GM23338 (cell line): ENCODE measurements around the gene CIRBP. TPM values are rescaled to one million over a fixed set of nuclear protein-coding genes. Genes with fewer than 3 reads are reported as not detected.
"Not testable (repeated sequence)": the region's sequence is repeated elsewhere in the genome, so short reads cannot be mapped to it uniquely, and the experiment has no call there.

ENCODE experiments used
- ATAC-seq: fragments of 200-7000 bp; cut with Tn5 transposase; 3 replicates; pipeline ENCODE4 v1.9.1; 2020
- DNase-seq: peaks from one replicate; pipeline ENCODE4 v3.0.0-alpha.2; 2015; ENCODE audit warnings: low spot score
- H2AFZ ChIP-seq: fragments of 200-600 bp; sonication (generic); 2 replicates; pipeline ENCODE4 v1.8.0; 2016; ENCODE audit warnings: antibody characterized with exemption, mild to moderate bottlenecking, moderate library complexity
- H3F3A ChIP-seq: fragments of 200-600 bp; sonication (generic); replicated peaks from 2 replicates; pipeline ENCODE4 v1.8.0; 2017; ENCODE audit warnings: antibody characterized with exemption, mixed run types, low read depth
- H3K27ac ChIP-seq: fragments of 200-600 bp; sonication (generic); 2 replicates; pipeline ENCODE4 v1.6.1; 2016; ENCODE audit warnings: low read depth
- H3K27me3 ChIP-seq: fragments of 200-600 bp; sonication (generic); 2 replicates; pipeline ENCODE4 v1.8.0; 2016; ENCODE audit warnings: mild to moderate bottlenecking, mixed run types, moderate library complexity; ENCODE audit not compliant: insufficient read depth
- H3K36me3 ChIP-seq: fragments of 200-600 bp; sonication (generic); 2 replicates; pipeline ENCODE4 v1.8.0; 2016; ENCODE audit warnings: mild to moderate bottlenecking; ENCODE audit not compliant: insufficient read depth
- H3K4me1 ChIP-seq: fragments of 200-600 bp; sonication (generic); 2 replicates; pipeline ENCODE4 v1.8.0; 2016; ENCODE audit warnings: mild to moderate bottlenecking, moderate library complexity; ENCODE audit not compliant: insufficient read depth
- H3K4me2 ChIP-seq: fragments of 200-600 bp; sonication (generic); 2 replicates; pipeline ENCODE4 v1.7.1; 2017; ENCODE audit warnings: mixed run types
- H3K4me3 ChIP-seq: fragments of 200-600 bp; sonication (generic); 2 replicates; pipeline ENCODE4 v1.6.1; 2016; ENCODE audit warnings: mixed run types
- H3K79me2 ChIP-seq: fragments of 200-600 bp; sonication (generic); replicated peaks from 2 replicates; pipeline ENCODE4 v1.8.0; 2017; ENCODE audit warnings: mild to moderate bottlenecking; ENCODE audit not compliant: insufficient read depth
- H3K9me2 ChIP-seq: fragments of 200-600 bp; sonication (generic); 2 replicates; pipeline ENCODE4 v1.8.0; 2017; ENCODE audit not compliant: insufficient read depth
- H4K20me1 ChIP-seq: fragments of 200-600 bp; sonication (generic); replicated peaks from 2 replicates; pipeline ENCODE4 v1.8.0; 2017; ENCODE audit warnings: mild to moderate bottlenecking; ENCODE audit not compliant: insufficient read depth
- H3K27ac Mint-ChIP-seq: 2 replicates; pipeline ENCODE4 v1.8.0; 2020; ENCODE audit warnings: inconsistent platforms, mild to moderate bottlenecking, moderate library complexity, mixed read lengths
- H3K27me3 Mint-ChIP-seq: 3 replicates; pipeline ENCODE4 v1.8.0; 2022; ENCODE audit warnings: low read depth, mild to moderate bottlenecking, moderate library complexity, mixed read lengths, inconsistent platforms; ENCODE audit not compliant: insufficient read depth, poor library complexity
- H3K36me3 Mint-ChIP-seq: 3 replicates; pipeline ENCODE4 v1.8.0; 2021; ENCODE audit warnings: low read depth, mild to moderate bottlenecking, inconsistent platforms, moderate library complexity, mixed read lengths
- H3K4me1 Mint-ChIP-seq: 3 replicates; pipeline ENCODE4 v1.8.0; 2020; ENCODE audit warnings: mild to moderate bottlenecking, inconsistent platforms, mixed read lengths
- H3K4me3 Mint-ChIP-seq: 3 replicates; pipeline ENCODE4 v1.8.0; 2021; ENCODE audit warnings: moderate library complexity, mild to moderate bottlenecking, inconsistent platforms, mixed read lengths
- H3K9me3 Mint-ChIP-seq: 3 replicates; pipeline ENCODE4 v1.8.0; 2020; ENCODE audit warnings: moderate library complexity, mild to moderate bottlenecking, inconsistent platforms, mixed read lengths
- EZH2 ChIP-seq: fragments of 200-600 bp; sonication (generic); IDR thresholded peaks from one replicate; pipeline ENCODE4 v1.8.0; 2017; ENCODE audit warnings: antibody characterized with exemption, mild to moderate bottlenecking, low read depth; ENCODE audit not compliant: unreplicated experiment
- EZH2phosphoT487 ChIP-seq: fragments of 200-600 bp; sonication (generic); IDR thresholded peaks from one replicate; pipeline ENCODE4 v1.8.1; 2018; ENCODE audit warnings: antibody characterized with exemption; ENCODE audit not compliant: unreplicated experiment
- NANOG ChIP-seq: IDR thresholded peaks from 2 replicates; pipeline ENCODE4 v1.6.1; 2016; ENCODE audit warnings: antibody characterized with exemption, borderline replicate concordance
- POLR2AphosphoS5 ChIP-seq: IDR thresholded peaks from 2 replicates; pipeline ENCODE4 v1.6.1; 2016; ENCODE audit warnings: antibody characterized with exemption, low read depth
- REST ChIP-seq: IDR thresholded peaks from one replicate; pipeline ENCODE4 v1.6.1; 2018; ENCODE audit warnings: antibody characterized with exemption; ENCODE audit not compliant: unreplicated experiment
- STAT1 ChIP-seq: IDR thresholded peaks from one replicate; pipeline ENCODE4 v1.6.1; 2016; ENCODE audit warnings: antibody characterized with exemption; ENCODE audit not compliant: unreplicated experiment
- ZNF114 ChIP-seq: fragments of 250-450 bp; sonication (Bioruptor Pico); IDR thresholded peaks from 2 replicates; pipeline ENCODE4 v1.5.0; 2020; ENCODE audit warnings: mild to moderate bottlenecking, moderate library complexity
- ZNF331 ChIP-seq: fragments of 250-450 bp; sonication (Bioruptor Pico); IDR thresholded peaks from 2 replicates; pipeline ENCODE4 v1.5.0; 2020; ENCODE audit warnings: low read depth, mild to moderate bottlenecking, moderate library complexity
- ZNF462 ChIP-seq: fragments of 250-450 bp; sonication (Bioruptor Pico); IDR thresholded peaks from 2 replicates; pipeline ENCODE4 v1.5.0; 2020; ENCODE audit warnings: mild to moderate bottlenecking, moderate library complexity
- polyA plus RNA-seq: library from polyadenylated mRNA; unstranded; fragments of >200 nt; fragmentation: Nextera tagmentation; extraction: Ambion mirVana; gene quantifications from 2 replicates; pipeline ENCODE4 v1.2.1, GENCODE V29; 2016
- total RNA-seq: library from RNA; depleted of rRNA; stranded (reverse); fragments of >200 nt; shearing (Covaris generic); gene quantifications from 2 replicates; pipeline ENCODE4 v1.2.3, GENCODE V29; 2014
- TF ChIP-seq, protein P1 (sequence below): IDR thresholded peaks from 2 replicates; pipeline ENCODE4 v1.6.1; 2016; ENCODE audit warnings: antibody characterized with exemption

The CIRBP gene
- total and polyA plus RNA-seq, 2 experiments from 2014 or later = 153 to 202 TPM

DNA sequence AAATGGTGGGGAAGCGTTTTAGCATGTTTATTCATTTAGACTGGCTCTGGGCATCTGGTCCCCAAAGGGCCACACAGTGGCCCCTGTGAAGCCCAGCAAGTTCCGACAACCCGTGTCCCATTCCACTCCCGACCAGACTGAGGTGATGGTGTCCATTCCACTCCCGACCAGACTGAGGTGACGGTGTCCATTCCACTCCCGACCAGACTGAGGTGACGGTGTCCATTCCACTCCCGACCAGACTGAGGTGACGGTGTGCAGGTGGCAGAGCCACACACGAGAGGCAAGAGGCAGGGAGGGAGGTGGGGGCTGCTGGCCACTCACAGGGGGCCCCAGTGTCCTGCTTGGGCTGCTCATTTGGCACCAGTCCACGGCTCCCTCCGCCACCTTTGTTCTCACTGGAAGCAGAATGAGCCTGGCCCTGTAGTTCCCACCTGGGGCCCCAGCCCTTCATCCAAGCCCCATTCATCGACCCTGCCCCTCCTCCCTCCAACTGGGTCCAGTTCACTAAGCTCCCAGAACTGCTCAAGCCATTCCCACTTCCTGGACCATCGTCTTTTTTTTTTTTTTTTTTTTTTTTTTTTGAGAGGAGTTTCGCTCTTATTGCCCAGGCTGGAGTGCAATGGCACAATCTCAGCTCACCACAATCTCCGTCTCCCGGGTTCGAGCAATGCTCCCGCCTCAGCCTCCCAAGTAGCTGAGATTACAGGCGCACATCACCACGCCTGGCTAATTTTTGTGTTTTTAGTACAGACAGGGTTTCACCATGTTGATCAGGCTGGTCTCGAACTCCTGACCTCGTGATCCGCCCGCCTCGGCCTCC is 22.7 kb upstream of the CIRBP start:
- not testable (repeated sequence) for DNase-seq, H3K27me3 ChIP-seq, ATAC-seq, H3K4me3 ChIP-seq, H2AFZ ChIP-seq, H3K27ac Mint-ChIP-seq, H3K4me2 ChIP-seq, H3K9me3 Mint-ChIP-seq, H3K27ac ChIP-seq, H3K4me3 Mint-ChIP-seq, H4K20me1 ChIP-seq, H3K4me1 ChIP-seq, H3K9me2 ChIP-seq, H3K4me1 Mint-ChIP-seq, H3K36me3 ChIP-seq
- Histone ChIP-seq H3K79me2 (peaks cover 17% of the 10 kb centered on the region), H3F3A (peaks cover 13% of the 10 kb centered on the region)
- H3K36me3 Mint-ChIP-seq = peaks cover 13% of the 10 kb centered on the region; the same call in 2 of the 3 replicates
- peaks cover 13% of the 10 kb centered on the region for H3K27me3 Mint-ChIP-seq

DNA sequence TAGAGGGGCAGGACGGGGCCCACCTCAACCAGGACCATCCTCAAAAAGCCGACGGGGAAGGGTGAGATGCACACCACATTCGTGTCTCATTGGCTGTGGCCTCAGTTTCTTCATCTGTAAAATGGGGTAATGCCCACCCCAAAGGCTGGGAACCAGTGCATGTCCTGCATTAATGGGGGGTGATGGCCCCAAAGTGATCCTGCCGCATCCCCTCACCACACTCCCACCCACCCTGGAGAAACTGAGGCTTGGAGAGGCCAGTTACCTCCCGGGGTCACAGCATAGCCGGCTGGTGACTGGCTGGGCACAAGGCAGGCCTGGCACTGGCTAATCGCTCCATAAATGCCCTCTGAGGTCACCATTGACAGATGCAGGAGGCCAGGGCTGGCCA is 21.4 kb upstream of the CIRBP start:
- Histone ChIP-seq H3K4me2 (peak overlapping the region; percentile 74), H4K20me1 (peaks cover 14% of the 10 kb centered on the region), H3K27me3 (no peaks in the 10 kb centered on the region), H3K4me3 (peak overlapping the region; percentile 84), H3K4me1 (peaks cover 3% of the 10 kb centered on the region; the same call in 1 of the 2 replicates), H3F3A (peaks cover 13% of the 10 kb centered on the region), H3K9me2 (no peaks in the 10 kb centered on the region), H3K79me2 (peaks cover 28% of the 10 kb centered on the region), H3K27ac (no peak overlapping the region), H3K36me3 (no peaks in the 10 kb centered on the region), H2AFZ (no peak overlapping the region)
- Mint-ChIP-seq H3K27ac (no peak overlapping the region), H3K27me3 (peaks cover 17% of the 10 kb centered on the region), H3K36me3 (peaks cover 23% of the 10 kb centered on the region; the same call in 2 of the 3 replicates), H3K9me3 (no peaks in the 10 kb centered on the region; the same call in 2 of the 3 replicates), H3K4me3 (peak overlapping the region; percentile 39), H3K4me1 (peaks cover 5% of the 10 kb centered on the region; the same call in 2 of the 3 replicates)
- ATAC-seq (no peak), DNase-seq (no peak)
- TF ChIP-seq ZNF462 (CRISPR knock-in tag) (no peak), STAT1 (no peak), ZNF114 (CRISPR knock-in tag) (no peak), ZNF331 (CRISPR knock-in tag) (no peak), REST (no peak), NANOG (no peak), POLR2AphosphoS5 (no peak), EZH2phosphoT487 (no peak), EZH2 (no peak)
- TF ChIP-seq, protein P1, sequence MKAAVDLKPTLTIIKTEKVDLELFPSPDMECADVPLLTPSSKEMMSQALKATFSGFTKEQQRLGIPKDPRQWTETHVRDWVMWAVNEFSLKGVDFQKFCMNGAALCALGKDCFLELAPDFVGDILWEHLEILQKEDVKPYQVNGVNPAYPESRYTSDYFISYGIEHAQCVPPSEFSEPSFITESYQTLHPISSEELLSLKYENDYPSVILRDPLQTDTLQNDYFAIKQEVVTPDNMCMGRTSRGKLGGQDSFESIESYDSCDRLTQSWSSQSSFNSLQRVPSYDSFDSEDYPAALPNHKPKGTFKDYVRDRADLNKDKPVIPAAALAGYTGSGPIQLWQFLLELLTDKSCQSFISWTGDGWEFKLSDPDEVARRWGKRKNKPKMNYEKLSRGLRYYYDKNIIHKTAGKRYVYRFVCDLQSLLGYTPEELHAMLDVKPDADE = no peak
